ENCODE data around the gene KAZN.

The KAZN gene

DNA sequence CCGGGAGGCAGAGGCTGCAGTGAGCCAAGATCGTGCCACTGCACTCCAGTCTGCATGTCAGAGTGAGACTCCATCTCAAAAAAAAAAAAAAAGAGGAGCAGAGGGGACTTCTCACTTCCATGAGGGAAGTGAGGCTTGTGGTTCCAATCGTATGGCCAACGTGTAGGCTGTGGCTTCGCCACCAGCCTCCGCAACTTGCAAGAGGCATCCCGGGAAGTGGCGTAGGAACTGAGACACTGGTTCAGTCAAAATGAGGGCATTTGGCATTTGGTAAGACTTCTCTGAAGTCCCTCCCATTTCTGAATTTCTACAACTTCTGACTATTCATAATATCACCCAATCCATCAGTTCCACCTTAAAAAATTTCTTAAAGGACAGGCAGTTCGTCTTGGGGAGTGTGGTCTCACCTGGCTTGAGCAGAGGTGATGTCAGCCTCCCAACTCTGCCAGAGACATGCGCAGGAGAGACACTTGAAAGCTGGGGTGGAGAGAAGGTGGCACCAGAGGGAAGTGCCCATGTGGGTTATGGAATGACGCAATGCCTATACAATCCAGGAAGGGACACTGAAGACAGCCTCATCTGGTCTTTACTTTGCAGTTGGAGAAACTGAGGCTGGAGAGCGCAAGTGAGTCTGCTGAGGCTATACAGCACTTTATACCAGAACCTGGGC lies 17.2 kb downstream of the KAZN start:
- DNase-seq: no peak

GRCh38 chr1:14616632-14617396 lies 18.3 kb downstream of the KAZN start:
- DNase-seq: no peak

DNA sequence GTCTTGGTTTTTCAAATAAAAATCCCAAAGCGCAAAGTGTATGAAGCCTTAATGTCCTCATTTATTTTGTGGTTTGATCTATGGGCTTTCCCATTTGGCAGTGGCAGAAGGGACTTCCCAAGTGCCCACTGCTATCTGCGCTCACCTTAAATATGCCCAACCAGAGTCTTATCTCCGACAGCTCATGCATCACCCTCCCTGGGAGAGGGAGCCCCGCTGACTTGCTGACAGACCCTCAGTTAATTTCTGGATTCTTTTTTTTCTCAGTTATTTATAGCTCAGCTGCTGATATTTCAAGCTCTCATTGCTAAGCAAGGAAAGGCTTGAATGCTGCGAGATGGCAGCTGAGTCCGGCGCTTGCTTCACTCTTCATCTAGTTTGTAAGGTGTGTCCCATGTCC lies 19.3 kb downstream of the KAZN start:
- no peak for DNase-seq

GRCh38 chr1:14620941-14621340 lies 22.5 kb downstream of the KAZN start:
- no peak for DNase-seq

GRCh38 chr1:14623090-14623489 lies 24.6 kb downstream of the KAZN start:
- no peak for DNase-seq

- DNase-seq: no peak
Observed at GRCh38 chr1:14624941-14625340, 26.5 kb downstream of the KAZN start.

DNA sequence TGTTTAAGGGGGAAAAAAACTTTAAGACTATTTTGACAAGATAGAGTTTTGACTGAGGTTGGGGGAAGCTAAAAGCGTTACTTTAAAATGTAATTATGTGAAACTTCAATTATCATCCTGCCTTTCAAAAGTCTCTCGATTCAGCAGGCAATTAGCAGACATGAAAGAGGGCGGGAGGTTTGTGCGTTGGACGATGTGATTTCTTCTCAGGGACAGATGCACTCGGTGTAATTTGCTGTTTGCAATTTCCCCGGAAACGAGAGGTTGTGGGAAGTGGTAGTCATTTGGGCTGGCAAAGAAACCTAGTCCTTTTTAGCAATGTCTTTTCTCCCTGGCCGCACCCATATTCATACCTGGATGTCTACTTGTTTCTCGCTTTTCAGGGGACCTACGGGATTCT lies 27.1 kb downstream of the KAZN start:
- no peak for DNase-seq

- DNase-seq: no peak
Observed at GRCh38 chr1:14625996-14626395, 27.5 kb downstream of the KAZN start.

DNA sequence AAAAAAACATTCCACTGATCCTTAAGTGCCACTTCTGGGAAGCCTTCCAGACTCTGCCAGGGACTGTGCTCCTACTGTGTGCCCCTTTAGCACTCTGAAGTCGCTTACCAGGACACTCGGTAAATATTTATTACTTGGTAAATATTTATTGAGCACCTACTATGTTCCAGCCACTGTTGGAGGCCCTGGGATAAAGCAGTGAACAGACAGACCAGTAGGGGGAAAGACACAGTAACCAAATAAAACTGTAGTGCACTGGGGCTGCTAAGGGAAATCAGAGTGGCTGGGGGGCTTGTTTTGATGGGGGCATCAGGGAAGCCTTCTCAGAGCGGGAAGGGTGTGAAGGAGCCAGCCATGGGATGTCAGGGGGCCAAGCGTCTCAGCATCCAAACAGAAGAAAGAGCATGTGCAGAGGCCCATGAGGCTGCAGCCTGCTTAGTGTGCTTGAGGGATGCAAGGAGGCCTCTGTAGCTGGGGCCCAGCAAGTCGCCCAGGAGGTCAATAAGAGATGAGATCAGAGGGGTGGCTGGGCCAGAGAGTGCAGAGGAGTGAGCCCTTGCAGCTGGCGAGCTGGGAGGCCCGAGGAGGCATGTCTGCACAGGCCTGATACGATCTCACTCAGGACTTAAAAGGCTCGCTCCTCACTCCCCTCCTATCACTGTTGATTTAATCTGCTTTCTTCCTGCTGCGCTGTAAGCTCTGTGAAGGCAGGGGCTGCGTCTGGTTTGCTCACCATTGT lies 28.6 kb downstream of the KAZN start:
- peak; percentile 92 for DNase-seq

- DNase-seq: no peak
Observed at GRCh38 chr1:14627608-14628489, 29.4 kb downstream of the KAZN start.

- no peak for DNase-seq
Observed at GRCh38 chr1:14629363-14630014, 31.0 kb downstream of the KAZN start.

DNA sequence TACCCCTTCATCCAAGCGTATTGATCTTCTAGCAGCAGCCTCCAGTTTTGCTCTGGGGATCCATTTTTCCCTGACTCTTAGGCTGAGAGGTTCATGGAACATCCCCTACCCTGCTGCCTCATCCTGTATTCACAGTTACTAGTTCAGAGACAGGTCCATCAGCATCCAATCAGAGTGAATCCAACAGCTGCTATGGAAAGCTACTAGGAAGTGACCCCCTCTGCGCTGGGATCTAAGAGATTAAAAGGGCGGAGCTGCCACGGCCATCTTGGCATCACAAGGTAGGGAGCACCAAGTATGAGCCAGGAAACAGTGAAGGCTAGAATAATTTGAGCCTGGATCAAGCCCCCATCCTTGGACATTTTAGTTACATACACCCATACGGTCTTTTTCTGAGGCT lies 32.5 kb downstream of the KAZN start:
- DNase-seq: no peak

GRCh38 chr1:14631421-14631820 lies 32.9 kb downstream of the KAZN start:
- no peak for DNase-seq

GRCh38 chr1:14634486-14634885 lies 36.0 kb downstream of the KAZN start:
- no peak for DNase-seq

GRCh38 chr1:14635421-14635820 lies 36.9 kb downstream of the KAZN start:
- DNase-seq: no peak

DNA sequence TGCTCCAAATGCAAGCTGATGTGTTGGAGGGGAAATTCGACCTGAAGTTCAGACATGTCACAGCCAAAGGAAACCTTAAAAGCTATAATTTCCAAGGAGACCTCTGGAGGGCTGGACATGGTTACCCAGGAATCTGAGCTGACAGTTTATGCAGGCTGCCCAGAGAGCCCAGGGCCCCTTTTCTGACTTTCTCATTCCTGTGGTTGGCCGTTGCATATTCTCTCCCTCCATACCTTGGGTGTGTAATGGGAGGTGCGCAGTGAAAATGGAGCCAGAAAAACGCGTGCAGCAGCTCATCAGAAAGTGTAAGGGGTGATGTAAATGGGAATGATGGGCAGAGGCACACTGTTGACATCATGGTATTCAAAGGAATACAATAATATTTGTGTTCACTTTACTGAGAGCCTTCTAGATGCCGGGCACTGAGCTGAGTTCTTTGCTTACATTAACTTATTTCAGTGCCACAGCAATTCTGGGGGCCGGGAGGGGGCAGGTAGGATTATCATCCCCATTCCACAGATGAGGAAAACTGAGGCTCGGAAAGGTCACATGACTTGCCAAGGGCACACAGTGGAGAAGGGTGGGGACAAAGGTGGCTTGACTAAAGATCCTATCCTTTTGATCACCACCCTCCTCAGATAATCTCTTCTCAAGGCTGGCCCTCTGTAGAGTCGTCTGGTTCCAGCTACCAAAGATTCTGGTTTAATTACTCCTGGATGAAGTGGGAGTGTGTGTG lies 38.6 kb downstream of the KAZN start:
- DNase-seq: no peak

DNA sequence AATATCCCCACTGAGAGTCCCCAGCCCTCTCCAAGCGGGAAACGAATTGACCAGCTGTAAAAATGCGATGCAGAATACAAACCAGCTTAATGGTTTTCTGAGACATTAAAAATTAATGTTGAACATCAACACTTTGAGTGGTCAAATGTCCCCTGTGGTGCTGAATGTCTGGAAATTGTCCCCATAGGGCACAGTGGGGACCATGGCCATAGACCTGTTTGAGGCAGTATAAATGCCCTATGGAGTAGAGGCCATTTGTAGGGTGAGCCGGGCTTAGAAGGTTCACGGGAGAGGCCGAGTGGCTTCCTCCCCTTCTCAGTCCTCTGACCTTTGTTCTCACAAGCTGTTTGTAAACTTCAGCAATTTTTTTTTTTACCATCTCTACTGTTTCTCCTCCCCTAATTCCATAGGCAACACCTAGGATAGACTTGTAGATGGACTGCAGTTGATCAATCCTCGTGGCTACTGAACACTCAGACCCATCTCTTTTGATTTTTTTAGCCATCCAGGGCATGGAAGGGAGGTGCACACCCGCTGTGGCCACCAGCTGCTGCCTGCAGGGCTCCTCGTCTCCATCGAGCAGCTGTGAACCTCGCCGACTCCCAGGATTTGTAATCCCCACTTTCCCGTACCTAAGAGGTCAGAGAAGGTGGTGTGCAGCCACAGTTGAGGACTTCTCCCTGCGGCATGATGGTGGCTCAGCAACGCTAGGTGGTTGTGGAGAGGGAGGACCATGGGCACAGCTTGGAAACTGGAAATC lies 41.0 kb downstream of the KAZN start:
- DNase-seq: no peak

GRCh38 chr1:14642712-14643111 lies 44.2 kb downstream of the KAZN start:
- DNase-seq: no peak

GRCh38 chr1:14646973-14647372 lies 48.5 kb downstream of the KAZN start:
- DNase-seq: no peak

DNA sequence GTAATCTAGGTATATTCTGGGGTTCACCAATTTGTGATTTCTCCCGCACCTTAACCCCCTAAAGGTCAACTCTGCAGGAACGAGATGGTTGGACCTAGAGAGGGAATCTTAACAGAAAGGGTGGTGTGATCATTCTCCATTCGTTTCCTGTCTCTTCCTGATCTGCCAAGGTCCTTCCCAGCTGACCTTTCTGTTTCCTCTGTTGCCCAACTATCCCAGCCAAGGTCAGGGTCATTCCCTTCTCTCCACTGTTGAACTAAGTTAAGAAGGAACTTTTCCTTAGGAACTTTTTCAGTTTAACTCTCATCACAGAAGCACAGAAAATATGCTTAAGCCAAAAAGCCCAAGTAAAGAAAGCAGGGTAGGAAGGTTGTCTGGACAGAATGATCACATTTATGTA lies 49.3 kb downstream of the KAZN start:
- no peak for DNase-seq

DNA sequence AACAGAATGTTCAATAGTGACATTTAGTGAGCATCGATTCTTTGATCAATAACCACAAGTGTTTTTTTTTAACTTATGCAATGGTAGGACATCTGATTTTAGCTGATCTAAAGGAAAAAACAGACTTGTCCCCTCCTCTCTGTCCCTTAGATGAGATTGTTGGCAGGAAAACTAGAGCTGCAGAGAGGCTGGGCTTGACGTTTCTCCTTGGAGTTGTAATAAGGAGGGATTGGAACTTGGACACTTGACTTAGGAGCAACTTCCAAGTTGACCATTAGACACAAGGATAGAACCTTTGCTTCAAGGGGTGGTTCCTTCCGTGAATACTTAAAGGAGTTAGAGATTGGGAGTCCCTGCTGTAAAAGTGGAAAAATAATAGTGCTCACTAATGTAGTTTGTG lies 49.9 kb downstream of the KAZN start:
- DNase-seq: no peak

Measured in NCI-H510A (cell line).